MCF 10A (cell line): Measurements from ENCODE around the gene MAPT. TPM values are rescaled to one million over a fixed set of nuclear protein-coding genes. Genes with fewer than 3 reads are reported as not detected.

Experiments used
- BruUV-seq: library from RNA; stranded (reverse); fragments of 400-500 nt; replicated peaks from 2 replicates; lab custom pipeline; 2021; lab: Mats Ljungman, UMichigan
- CTCF ChIA-PET: fragments of 300-600 bp; sonication (Branson Sonifier 250); formaldehyde crosslinking; extraction: SDS; loops from one replicate; lab custom pipeline; 2021; ENCODE audit warnings: antibody characterized with exemption, inconsistent platforms; lab: Yijun Ruan, JAX
- POLR2A ChIA-PET: fragments of 300-600, 350-650 bp; sonication (Branson Sonifier 250); formaldehyde crosslinking; extraction: SDS; loops from one replicate; lab custom pipeline; 2020; ENCODE audit warnings: antibody characterized with exemption, inconsistent platforms; lab: Yijun Ruan, JAX
- DNase-seq: peaks from one replicate; pipeline ENCODE4 v3.0.0-alpha.2; 2018; ENCODE audit not compliant: unreplicated experiment
- H3K27ac Mint-ChIP-seq: one replicate; pipeline ENCODE4 v1.8.0; 2022; ENCODE audit warnings: mild to moderate bottlenecking, low read depth, mixed read lengths; ENCODE audit not compliant: unreplicated experiment
- H3K27me3 Mint-ChIP-seq: one replicate; pipeline ENCODE4 v1.8.0; 2022; ENCODE audit warnings: mixed read lengths; ENCODE audit not compliant: insufficient read depth, unreplicated experiment
- H3K36me3 Mint-ChIP-seq: one replicate; pipeline ENCODE4 v1.8.0; 2022; ENCODE audit warnings: mild to moderate bottlenecking, moderate library complexity, mixed read lengths; ENCODE audit not compliant: insufficient read depth, unreplicated experiment
- H3K4me1 Mint-ChIP-seq: one replicate; pipeline ENCODE4 v1.8.0; 2022; ENCODE audit warnings: mixed read lengths; ENCODE audit not compliant: insufficient read depth, unreplicated experiment
- H3K4me3 Mint-ChIP-seq: one replicate; pipeline ENCODE4 v1.8.0; 2022; ENCODE audit warnings: mild to moderate bottlenecking, moderate library complexity, mixed read lengths; ENCODE audit not compliant: unreplicated experiment
- H3K9me3 Mint-ChIP-seq: one replicate; pipeline ENCODE4 v1.8.0; 2022; ENCODE audit warnings: mixed read lengths; ENCODE audit not compliant: unreplicated experiment
- intact Hi-C: fragments of 100-400 bp; cut with micrococcal nuclease; formaldehyde crosslinking; loops from 2 replicates; pipeline ENCODE4 v1.14.1; 2022
- total RNA-seq: library from RNA; stranded (reverse); gene quantifications from 2 replicates; pipeline ENCODE4 v1.2.3, GENCODE V29; 2022
- TF ChIP-seq, protein P1 (sequence below): fragments of 200-600 bp; IDR thresholded peaks from one replicate; pipeline ENCODE4 v1.8.0; 2022; ENCODE audit warnings: antibody characterized with exemption, mild to moderate bottlenecking; ENCODE audit not compliant: unreplicated experiment

Gene MAPT
- total RNA-seq, 1 experiment from 2014 or later: 0.42 TPM

DNA sequence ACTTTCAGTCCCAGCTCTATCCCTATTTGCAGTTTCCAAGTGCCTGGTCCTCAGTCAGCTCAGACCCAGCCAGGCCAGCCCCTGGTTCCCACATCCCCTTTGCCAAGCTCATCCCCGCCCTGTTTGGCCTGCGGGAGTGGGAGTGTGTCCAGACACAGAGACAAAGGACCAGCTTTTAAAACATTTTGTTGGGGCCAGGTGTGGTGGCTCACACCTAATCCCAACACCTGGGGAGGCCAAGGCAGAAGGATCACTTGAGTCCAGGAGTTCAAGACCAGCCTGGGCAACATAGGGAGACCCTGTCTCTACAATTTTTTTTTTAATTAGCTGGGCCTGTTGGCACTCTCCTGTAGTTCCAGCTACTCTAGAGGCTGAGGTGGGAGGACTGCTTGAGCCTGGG is 106.4 kb downstream of the MAPT start:
- CTCF ChIA-PET: interaction anchor here (0.9 to 6.4 kb wide), 5 partner anchors 179 to 212 kb away, joined by 3 to 61 read pairs (median 3); partner anchors contain the start of gene KANSL1
- POLR2A ChIA-PET: no interaction called here
- H3K9me3 Mint-ChIP-seq: no peaks in the 10 kb centered on the region
- DNase-seq: no peak
- TF ChIP-seq, protein P1, sequence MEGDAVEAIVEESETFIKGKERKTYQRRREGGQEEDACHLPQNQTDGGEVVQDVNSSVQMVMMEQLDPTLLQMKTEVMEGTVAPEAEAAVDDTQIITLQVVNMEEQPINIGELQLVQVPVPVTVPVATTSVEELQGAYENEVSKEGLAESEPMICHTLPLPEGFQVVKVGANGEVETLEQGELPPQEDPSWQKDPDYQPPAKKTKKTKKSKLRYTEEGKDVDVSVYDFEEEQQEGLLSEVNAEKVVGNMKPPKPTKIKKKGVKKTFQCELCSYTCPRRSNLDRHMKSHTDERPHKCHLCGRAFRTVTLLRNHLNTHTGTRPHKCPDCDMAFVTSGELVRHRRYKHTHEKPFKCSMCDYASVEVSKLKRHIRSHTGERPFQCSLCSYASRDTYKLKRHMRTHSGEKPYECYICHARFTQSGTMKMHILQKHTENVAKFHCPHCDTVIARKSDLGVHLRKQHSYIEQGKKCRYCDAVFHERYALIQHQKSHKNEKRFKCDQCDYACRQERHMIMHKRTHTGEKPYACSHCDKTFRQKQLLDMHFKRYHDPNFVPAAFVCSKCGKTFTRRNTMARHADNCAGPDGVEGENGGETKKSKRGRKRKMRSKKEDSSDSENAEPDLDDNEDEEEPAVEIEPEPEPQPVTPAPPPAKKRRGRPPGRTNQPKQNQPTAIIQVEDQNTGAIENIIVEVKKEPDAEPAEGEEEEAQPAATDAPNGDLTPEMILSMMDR: no peak
- H3K27me3 Mint-ChIP-seq: peaks cover 10% of the 10 kb centered on the region
- H3K27ac Mint-ChIP-seq: no peak overlapping the region
- no peak overlapping the region for H3K4me3 Mint-ChIP-seq
- no peaks in the 10 kb centered on the region for H3K36me3 Mint-ChIP-seq
- BruUV-seq: no TSS peak
- no peaks in the 10 kb centered on the region for H3K4me1 Mint-ChIP-seq
- intact Hi-C loops: loop anchor here (10.0 kb wide), 1 partner anchor 184 kb away; no protein-coding TSS in a partner anchor

DNA sequence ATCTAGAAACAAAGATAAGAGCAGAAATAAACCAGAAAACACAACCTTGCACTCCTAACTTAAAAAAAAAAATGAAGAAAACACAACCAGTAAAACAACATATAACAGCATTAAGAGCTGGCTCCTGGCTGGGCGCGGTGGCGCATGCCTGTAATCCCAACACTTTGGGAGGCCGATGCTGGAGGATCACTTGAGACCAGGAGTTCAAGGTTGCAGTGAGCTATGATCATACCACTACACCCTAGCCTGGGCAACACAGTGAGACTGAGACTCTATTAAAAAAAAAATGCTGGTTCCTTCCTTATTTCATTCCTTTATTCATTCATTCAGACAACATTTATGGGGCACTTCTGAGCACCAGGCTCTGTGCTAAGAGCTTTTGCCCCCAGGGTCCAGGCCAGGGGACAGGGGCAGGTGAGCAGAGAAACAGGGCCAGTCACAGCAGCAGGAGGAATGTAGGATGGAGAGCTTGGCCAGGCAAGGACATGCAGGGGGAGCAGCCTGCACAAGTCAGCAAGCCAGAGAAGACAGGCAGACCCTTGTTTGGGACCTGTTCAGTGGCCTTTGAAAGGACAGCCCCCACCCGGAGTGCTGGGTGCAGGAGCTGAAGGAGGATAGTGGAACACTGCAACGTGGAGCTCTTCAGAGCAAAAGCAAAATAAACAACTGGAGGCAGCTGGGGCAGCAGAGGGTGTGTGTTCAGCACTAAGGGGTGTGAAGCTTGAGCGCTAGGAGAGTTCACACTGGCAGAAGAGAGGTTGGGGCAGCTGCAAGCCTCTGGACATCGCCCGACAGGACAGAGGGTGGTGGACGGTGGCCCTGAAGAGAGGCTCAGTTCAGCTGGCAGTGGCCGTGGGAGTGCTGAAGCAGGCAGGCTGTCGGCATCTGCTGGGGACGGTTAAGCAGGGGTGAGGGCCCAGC is 107.3 kb downstream of the MAPT start:
- H3K4me3 Mint-ChIP-seq: no peak overlapping the region
- CTCF ChIA-PET: interaction anchor here (0.6 to 6.4 kb wide), 24 partner anchors 9 to 345 kb away, joined by 3 to 61 read pairs (median 6); partner anchors contain the start of gene KANSL1
- H3K36me3 Mint-ChIP-seq: no peaks in the 10 kb centered on the region
- peak overlapping the region; percentile 16 for H3K27ac Mint-ChIP-seq
- TF ChIP-seq, protein P1: no peak
- no peaks in the 10 kb centered on the region for H3K4me1 Mint-ChIP-seq
- H3K9me3 Mint-ChIP-seq: no peaks in the 10 kb centered on the region
- intact Hi-C loops: loop anchor here (1.0 to 10.0 kb wide), 3 partner anchors 43 to 212 kb away; no protein-coding TSS in a partner anchor
- POLR2A ChIA-PET: interaction anchor here (0.7 to 1.0 kb wide), 2 partner anchors 15 to 211 kb away, joined by 3 to 4 read pairs; no protein-coding TSS in a partner anchor
- DNase-seq: no peak
- no TSS peak for BruUV-seq
- H3K27me3 Mint-ChIP-seq: peaks cover 10% of the 10 kb centered on the region

DNA sequence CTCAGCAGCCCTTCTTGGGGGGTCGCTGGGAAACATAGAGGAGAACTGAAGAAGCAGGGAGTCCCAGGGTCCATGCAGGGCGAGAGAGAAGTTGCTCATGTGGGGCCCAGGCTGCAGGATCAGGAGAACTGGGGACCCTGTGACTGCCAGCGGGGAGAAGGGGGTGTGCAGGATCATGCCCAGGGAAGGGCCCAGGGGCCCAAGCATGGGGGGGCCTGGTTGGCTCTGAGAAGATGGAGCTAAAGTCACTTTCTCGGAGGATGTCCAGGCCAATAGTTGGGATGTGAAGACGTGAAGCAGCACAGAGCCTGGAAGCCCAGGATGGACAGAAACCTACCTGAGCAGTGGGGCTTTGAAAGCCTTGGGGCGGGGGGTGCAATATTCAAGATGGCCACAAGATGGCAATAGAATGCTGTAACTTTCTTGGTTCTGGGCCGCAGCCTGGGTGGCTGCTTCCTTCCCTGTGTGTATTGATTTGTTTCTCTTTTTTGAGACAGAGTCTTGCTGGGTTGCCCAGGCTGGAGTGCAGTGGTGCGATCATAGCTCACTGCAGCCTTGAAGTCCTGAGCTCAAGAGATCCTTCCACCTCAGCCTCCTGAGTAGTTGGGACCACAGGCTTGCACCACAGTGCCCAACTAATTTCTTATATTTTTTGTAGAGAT is 108.1 kb downstream of the MAPT start:
- ChIA-PET CTCF (interaction anchor here (0.6 to 6.4 kb wide), 23 partner anchors 10 to 345 kb away, joined by 3 to 61 read pairs (median 3); no protein-coding TSS in a partner anchor), POLR2A (interaction anchor here (0.6 to 0.7 kb wide), 2 partner anchors 180 to 191 kb away, joined by 3 to 5 read pairs; partner anchors contain the start of gene KANSL1)
- Mint-ChIP-seq H3K27me3 (peaks cover 10% of the 10 kb centered on the region), H3K27ac (no peak overlapping the region), H3K4me1 (no peaks in the 10 kb centered on the region), H3K9me3 (no peaks in the 10 kb centered on the region), H3K36me3 (no peaks in the 10 kb centered on the region), H3K4me3 (no peak overlapping the region)
- TF ChIP-seq, protein P1: peak; percentile 90
- peak; percentile 73 for DNase-seq
- intact Hi-C loops: loop anchor here (1.0 to 10.0 kb wide), 3 partner anchors 42 to 211 kb away; no protein-coding TSS in a partner anchor
- BruUV-seq: no TSS peak
